LNCAP (cell line): ENCODE data around the gene HSD11B1.

Source experiments
- CTCF ChIP-seq: fragments of 450-650 bp; IDR thresholded peaks from 2 replicates; pipeline ENCODE4 v1.5.1; 2017; ENCODE audit warnings: mild to moderate bottlenecking

HSD11B1 gene

GRCh38 chr1:209770636-209771415, 66.2 kb downstream of the HSD11B1 start:
- no peak for TF ChIP-seq CTCF

GRCh38 chr1:209772126-209772525, 67.5 kb downstream of the HSD11B1 start:
- no peak for TF ChIP-seq CTCF

DNA sequence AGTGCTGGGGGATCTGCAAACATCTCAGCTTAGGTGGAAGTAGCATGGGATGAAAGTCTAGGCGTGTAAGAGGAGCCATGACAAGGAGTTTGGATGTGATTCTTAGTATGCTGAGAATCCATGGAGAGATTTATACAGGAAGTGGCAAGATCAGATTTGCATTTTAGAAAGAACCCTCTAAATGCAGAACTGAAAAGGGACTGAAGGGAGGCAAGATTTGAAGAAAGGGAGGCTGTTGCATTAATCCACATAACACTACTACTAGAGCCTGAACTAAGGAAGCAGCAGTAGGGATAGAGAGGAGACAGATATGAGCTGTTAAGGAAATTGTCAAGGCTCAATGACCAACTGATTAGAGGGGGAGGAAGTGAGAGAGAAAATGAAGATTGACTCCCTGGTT, 69.9 kb downstream of the HSD11B1 start:
- no peak for TF ChIP-seq CTCF

- no peak for TF ChIP-seq CTCF
Measured at GRCh38 chr1:209775678-209776077, 71.0 kb downstream of the HSD11B1 start.

DNA sequence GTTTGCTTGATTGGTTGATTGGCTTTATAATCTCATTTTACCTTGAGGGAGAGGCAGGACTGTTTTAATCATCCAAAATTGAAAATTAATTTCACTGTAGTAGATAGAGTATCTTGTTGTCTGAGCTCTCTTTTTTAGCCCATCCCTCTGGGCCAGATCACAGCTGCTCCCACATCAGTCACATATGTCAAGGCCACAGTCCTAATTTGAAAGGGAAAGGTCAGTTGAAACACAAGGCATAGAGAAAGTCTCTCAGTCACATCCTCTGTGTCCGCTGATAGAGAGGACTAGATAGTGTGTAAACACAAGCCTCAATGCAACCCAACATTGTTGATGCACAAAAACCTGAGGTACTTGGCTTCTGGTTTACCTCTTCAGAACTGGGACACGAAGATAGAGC, 72.9 kb downstream of the HSD11B1 start:
- TF ChIP-seq CTCF, result no peak

DNA sequence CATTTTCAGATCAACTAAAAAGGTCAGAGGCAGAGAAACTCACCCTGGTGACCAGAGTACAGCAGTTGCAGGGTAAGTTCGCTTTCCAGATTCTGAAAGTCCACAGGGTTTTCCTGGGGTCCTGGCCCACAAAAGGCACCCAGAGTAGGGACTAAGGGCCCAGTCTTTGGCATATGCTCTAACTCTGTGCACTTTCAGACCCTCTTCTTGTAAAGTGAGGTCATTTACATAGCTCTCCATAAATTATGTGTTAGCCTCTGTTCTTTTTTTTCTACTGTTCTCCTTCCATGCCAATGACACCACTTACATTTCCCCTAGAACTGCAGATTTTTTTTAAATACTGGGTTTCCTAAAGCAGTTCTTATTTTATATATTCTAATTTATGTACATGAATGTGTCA, 73.5 kb downstream of the HSD11B1 start:
- no peak for TF ChIP-seq CTCF

DNA sequence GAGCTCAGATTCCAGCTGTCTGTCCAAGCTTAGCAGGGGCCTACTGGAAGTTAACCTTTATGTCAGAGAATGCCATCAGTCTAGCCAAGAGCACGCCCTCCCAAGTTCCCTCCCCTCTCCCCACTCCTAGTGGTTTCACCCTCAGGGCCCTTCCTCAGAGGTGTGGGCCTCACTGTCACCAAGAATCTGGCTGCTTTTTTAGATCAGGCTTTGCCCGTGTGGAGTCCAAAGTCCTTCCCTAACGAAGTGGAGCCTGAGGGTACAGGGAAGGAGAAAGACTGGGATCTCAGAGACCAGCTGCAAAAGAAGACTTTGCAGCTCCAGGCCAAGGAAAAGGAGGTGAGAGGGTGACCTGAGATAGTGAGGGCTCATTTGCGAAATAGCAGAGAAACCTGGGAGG, 75.6 kb downstream of the HSD11B1 start:
- TF ChIP-seq CTCF, result no peak

DNA sequence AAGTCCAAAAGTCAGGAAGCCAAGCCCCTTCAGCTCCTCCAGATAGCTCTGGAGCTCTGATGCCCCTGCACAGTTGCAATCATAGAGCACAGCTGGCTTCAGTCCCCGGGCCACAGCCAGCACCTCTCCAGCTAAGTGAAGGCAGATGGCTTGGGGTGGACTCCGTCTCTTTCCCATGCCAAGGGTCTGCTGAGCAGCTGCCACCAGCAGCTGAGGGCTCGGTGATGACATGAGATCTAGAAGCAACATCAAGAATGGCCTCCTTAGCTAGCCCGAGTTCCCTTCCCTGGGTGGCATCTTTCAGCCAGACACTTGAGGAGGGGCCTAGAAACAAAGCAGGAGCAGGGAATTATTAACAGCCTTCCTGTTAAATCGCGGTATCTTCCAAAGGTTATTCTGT, 78.7 kb downstream of the HSD11B1 start:
- TF ChIP-seq CTCF, result no peak
